GM12875 (cell line): ENCODE measurements around the gene SPATA9.

Experiments used
- H3K4me3 ChIP-seq: one replicate; pipeline ENCODE4 v1.5.1; 2011; ENCODE audit warnings: low read depth, low read length, control low read depth
- CTCF ChIP-seq: IDR thresholded peaks from 2 replicates; pipeline ENCODE4 v1.5.1; 2011; ENCODE audit warnings: low read depth, mild to moderate bottlenecking, control low read depth, inconsistent platforms, low read length, moderate library complexity, borderline replicate concordance; ENCODE audit not compliant: insufficient read depth

SPATA9 gene

GRCh38 chr5:95721582-95722295, 38.9 kb upstream of the SPATA9 start:
- H3K4me3 ChIP-seq: no peak overlapping the region
- no peak for TF ChIP-seq CTCF

- TF ChIP-seq CTCF: no peak
- no peak overlapping the region for H3K4me3 ChIP-seq
Observed at GRCh38 chr5:95720094-95720786, 37.4 kb upstream of the SPATA9 start.

GRCh38 chr5:95718738-95719137, 35.9 kb upstream of the SPATA9 start:
- no peak for TF ChIP-seq CTCF
- H3K4me3 ChIP-seq: no peak overlapping the region

- TF ChIP-seq CTCF: no peak
Observed at GRCh38 chr5:95718203-95718602, 35.4 kb upstream of the SPATA9 start.

GRCh38 chr5:95717439-95717838, 34.6 kb upstream of the SPATA9 start:
- no peak overlapping the region for H3K4me3 ChIP-seq
- TF ChIP-seq CTCF: no peak

More at GRCh38 chr5:95718203-95718602, 35.4 kb upstream of the SPATA9 start:
- no peak overlapping the region for H3K4me3 ChIP-seq

- no peak overlapping the region for H3K4me3 ChIP-seq
- no peak for TF ChIP-seq CTCF
Observed at GRCh38 chr5:95715799-95716461, 33.1 kb upstream of the SPATA9 start.
